GM10266 (cell line): ENCODE data around the gene FER1L5.

Experiments used
- DNase-seq: peaks from one replicate; pipeline ENCODE4 v3.0.0; 2012; ENCODE audit errors: extremely low spot score
- CTCF ChIP-seq: IDR thresholded peaks from 2 replicates; pipeline ENCODE4 v1.5.1; 2012; ENCODE audit warnings: mild to moderate bottlenecking, low read depth; ENCODE audit not compliant: control insufficient read depth, insufficient read depth; ENCODE audit errors: missing control alignments

The FER1L5 gene

GRCh38 chr2:96688649-96689430, 46.3 kb downstream of the FER1L5 start:
- no peak for DNase-seq
- TF ChIP-seq CTCF, result no peak

GRCh38 chr2:96689431-96689991, 46.9 kb downstream of the FER1L5 start:
- TF ChIP-seq CTCF, result no peak
- DNase-seq, result no peak

- no peak for DNase-seq
- no peak for TF ChIP-seq CTCF
These were observed 47.9 kb downstream of the FER1L5 start for GRCh38 chr2:96690306-96691021.

- TF ChIP-seq CTCF, result no peak
- DNase-seq, result no peak
These were observed 48.6 kb downstream of the FER1L5 start for GRCh38 chr2:96691022-96691612.

GRCh38 chr2:96692094-96692971, 49.8 kb downstream of the FER1L5 start:
- no peak for TF ChIP-seq CTCF
- no peak for DNase-seq

- DNase-seq, result no peak
- no peak for TF ChIP-seq CTCF
These were observed 51.0 kb downstream of the FER1L5 start for GRCh38 chr2:96693286-96694200.
